HCEC 1CT (cell line): ENCODE data around the gene EXOSC6.
"Not testable (repeated sequence)": the region's sequence is repeated elsewhere in the genome, so short reads cannot be mapped to it uniquely, and the experiment has no call there.

Source experiments
- DNase-seq: peaks from one replicate; pipeline ENCODE4 v3.0.0-alpha.2; 2017

Gene EXOSC6

DNA sequence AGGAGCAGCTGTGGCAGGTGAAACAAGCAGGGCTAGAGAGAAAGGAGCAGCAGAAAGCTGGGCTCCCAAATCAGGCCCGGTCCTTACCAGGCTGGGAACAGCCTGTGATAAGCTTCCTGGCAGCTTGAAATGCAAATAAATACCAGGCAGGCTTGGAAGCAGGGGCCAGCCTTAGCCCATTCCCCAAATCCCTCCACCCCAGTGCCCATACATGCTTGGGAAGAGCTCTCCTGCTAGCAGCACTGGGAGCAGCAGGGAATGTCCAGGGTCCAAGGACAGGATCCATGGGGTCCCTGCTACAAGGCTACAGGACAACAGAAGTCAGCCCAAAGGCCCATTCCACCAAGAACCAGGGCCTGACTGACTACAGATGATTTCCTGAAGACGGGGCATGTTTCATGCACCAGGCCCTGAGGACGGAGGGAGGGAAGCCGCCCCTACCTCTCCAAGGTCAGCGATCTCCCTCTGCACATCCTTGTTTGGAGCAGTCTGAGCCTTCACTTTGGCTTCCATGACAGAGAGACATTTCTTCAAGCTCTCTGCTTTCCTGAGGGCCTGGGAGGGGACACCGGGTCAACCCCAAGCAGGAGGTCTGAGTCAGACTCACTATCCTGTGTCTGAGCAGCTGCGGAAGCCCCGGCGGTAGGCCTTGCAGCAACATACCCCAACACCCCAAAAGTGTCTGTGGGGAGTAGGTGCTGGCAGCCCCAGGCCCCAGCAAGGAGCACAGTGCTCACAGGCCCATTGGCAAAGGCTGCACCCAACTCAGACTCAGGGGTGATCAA is 2.6 kb upstream of the EXOSC6 start:
- no peak for DNase-seq

DNA sequence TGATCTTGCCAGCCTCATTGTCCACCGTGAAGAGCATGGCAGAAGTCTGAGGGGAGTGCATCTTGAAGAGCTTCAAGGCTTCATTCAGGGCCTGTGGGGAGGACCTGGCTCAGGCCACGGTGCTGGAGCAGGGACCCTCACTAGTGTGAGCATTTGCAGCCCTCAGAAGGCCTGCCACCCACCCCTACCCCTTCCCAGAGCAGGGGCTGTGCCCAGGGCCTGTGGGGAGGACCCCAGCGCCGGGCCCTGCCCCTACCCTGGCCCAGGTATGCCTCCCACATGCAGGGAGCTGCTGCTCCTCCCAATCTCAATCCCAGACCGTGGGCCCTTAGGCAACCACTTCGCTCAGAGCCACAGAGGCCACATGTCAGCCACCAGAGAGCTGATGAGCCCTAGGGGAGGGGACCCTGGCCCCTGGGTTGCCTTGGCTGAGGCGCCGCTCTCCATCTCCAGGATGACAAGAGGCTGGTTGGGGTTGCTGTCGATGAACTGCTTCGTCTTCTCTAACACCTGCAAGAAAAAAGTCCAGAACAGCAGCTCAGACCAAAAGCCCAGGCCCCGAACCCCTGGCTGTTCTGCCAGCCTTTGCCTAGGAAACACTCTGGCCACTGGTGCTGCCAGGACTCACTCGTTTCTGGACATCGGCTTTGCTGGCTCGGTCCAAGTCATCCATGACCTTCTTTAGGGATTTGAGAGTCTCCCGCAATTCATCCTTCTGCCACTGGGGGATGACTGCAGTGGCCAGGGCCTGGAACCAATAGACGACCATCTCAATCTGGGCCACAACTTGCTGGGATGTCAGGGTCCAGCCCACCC is 1.8 kb upstream of the EXOSC6 start:
- DNase-seq, result peak; percentile 25

DNA sequence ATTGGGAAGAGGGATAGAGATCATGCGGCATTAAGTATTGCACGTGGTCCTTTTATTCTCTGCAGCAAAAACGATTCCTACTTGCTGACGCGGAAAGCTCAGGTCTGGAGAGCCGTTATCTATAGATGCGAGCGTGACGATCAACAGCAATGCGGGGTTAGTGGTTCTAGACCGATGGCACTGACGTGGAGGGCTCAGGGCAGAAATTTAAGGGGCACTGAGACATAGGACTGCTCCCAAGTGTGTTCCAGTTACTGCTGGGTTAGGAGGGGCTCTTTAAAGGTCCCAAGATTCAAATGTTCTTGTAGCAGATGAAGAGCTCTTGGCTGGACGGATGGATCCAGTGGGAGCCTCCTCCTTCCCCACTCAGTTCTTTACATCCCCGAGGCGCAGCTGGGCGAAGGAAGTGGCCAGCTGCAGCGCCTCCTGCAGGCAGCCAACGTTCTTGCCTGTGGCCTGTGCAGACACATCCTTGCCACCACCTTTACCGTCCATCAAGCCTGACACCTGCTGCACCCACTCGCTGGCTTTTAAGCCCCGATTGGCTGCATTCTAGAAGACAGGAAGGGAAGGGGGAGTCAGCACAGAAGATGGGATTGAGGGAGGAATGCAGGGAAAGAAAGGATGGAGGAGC is 732 bp upstream of the EXOSC6 start:
- no peak for DNase-seq

DNA sequence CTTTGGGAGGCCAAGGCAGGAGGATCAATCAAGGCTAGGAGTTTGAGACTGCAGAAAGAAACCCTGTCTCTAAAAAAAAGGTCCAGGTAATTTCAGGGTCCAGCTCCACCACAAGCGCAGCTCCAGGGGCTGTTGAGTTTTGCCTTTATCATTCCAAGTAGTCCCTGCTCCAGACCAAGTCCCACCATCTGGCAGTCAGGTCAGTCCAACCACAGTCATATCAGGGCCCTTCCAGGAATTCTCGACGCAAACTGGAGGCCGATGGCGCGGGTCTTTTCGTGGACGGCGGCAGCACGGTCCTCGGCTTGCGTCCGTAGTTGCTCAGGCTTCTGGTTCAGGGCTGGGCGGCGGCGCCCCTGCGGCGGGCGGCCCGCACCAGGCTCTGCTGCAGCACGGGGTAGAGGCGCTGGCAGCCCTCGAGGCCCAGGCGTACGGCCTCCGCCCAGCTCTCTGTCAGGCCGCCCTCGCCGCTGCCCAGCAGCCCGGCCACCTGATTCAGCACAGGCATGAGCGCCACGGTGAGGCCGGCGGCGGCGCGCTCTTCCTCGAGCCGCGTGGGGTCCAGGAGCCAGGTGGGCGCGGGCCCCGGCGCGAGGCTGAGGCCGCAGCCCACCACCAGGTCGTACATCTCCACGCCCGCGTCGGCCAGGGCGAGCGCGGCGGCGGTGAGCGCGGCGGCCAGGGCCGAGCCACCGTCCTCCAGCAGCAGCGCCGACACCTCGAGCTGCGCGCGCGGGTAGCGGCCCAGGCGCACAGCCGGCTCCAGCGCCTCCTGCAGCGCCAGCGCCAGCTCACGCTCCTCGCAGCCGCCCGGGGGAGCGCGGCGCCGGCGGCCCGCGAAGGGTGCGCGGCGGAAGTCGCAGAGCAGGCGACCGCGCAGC is 752 bp downstream of the EXOSC6 start:
- peak; percentile 55 for DNase-seq

DNA sequence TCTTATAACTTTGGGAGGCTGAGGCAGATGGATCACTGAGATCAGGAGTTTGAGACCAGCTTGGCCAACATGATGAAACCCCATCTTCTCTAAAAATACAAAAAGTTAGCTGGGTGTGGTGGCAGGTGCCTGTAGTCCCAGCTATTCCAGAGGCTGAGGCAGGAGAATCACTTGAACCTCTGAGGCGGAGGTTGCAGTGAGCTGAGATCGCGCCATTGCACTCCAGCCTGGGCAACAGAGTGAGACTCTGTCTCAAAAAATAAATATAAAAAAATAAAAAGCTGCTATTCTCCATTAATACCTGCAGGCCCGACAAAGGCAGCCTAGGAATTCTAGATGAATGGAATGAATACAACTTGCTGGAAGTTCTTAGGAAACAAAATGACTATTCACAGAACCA is 2.0 kb downstream of the EXOSC6 start:
- not testable (repeated sequence) for DNase-seq

DNA sequence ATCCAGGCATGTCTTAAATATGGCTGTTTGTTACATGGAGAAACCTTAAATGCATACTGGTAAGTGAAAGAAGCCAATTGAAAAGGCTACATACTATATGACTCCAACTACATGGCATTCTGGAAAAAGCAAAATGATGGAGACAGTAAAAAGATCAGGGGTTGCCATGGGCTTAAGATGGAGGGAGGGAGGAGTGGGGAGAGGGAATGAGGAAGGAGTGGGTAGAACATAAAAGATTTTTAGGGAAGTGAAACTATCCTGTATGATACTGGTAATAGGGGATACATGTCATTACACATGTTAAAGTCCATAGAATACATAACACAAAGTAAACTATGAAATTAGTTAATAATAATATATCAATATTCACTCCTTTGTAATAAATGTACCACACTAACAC is 13.0 kb downstream of the EXOSC6 start:
- DNase-seq, result not testable (repeated sequence)

DNA sequence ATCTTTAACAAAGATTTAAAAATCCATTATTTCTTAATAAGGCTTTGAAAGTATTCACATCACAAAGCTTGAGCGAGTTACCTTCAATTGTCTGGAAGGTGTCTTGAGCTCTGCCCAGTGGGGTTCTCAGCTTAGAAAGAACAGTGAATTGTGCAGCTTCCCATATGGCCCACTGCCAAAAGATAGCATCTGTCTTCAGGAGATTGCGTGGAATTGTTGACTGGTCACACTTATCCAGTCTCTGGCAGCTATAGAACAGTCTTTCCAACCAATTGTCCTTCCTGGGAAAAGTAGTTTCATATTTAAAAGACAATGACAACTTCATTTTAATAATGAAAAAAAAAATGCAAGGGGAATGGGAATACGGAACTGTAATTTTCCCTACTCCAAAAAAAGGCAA is 19.9 kb downstream of the EXOSC6 start:
- DNase-seq, result not testable (repeated sequence)

DNA sequence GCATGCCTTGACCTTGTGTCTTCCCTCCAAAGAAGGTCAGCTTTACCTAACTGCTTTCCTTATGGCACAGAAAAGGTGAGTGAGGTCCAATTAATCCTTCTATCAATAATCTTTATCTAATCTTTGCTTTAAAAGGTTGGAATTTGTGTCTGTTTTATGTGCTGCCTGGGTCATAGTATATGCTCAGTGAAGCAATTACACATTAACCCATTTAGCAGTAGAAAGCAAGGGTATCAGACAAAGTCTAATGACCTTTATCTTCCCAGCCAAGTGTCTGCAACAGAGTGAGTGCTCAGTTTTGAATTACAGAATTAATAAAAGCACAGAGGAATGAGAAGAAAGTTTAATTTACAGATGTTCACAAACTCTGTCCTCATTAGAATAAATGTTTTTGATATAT is 25.7 kb downstream of the EXOSC6 start:
- DNase-seq, result not testable (repeated sequence)

DNA sequence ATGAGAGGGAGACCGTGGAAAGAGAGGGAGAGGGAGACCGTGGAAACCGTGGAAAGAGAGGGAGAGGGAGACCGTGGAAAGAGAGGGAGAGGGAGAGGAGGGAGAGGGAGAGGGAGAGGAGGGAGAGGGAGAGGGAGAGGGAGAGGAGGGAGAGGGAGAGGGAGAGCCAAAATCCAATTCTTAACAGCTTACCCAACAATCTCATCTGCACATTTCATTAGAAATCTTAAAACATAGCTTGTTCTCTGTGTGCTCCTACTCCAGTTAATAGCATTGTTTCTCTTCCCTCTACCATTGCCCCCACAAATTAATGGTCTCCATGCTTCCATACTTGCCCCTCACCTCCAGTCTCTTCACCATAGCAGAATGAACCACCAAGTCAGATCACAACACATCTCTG is 26.3 kb downstream of the EXOSC6 start:
- not testable (repeated sequence) for DNase-seq

DNA sequence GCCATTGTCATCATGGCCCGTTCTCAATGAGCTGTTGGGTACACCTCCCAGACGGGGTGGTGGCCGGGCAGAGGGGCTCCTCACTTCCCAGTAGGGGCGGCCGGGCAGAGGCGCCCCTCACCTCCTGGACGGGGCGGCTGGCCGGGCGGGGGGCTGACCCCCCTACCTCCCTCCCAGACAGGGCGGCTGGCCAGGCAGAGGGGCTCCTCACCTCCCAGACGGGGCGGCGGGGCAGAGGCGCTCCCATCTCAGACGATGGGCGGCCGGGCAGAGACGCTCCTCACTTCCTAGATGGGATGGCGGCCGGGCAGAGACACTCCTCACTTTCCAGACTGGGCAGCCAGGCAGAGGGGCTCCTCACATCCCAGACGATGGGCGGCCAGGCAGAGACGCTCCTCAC is 27.1 kb downstream of the EXOSC6 start:
- not testable (repeated sequence) for DNase-seq

DNA sequence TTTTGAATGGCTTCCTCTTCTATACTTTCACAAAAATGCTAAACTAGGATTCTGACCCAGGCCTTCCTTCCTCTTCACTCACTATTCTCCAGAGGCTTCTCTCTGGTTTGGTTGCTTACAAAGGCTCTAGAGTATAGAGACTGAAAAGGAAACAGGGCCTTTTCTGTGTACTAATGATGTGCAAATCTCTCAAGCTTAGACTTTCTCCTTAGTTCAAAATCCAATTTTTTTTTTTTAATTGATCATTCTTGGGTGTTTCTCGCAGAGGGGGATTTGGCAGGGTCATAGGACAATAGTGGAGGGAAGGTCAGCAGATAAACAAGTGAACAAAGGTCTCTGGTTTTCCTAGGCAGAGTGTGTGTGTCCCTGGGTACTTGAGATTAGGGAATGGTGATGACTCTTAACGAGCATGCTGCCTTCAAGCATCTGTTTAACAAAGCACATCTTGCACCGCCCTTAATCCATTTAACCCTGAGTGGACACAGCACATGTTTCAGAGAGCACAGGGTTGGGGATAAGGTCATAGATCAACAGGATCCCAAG is 27.7 kb downstream of the EXOSC6 start:
- DNase-seq, result not testable (repeated sequence)

DNA sequence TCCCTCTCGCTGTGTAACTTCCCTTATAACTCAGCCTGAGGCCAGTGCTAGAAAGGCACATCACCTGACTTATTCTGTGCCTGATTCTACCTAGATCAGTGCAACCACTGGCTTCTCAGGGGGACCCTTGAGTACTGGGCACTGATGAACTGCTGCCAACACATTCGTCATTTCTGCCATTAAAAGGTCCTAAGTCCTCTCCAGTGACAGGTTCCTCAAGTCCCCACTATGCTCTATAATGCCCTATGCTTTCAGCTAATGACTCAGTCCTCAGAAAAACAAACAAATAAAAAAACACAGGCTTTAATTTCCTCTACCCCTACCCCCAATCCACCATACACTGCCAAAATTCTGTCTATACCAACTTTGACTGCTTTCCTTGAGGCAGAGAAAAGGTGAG is 28.5 kb downstream of the EXOSC6 start:
- not testable (repeated sequence) for DNase-seq

DNA sequence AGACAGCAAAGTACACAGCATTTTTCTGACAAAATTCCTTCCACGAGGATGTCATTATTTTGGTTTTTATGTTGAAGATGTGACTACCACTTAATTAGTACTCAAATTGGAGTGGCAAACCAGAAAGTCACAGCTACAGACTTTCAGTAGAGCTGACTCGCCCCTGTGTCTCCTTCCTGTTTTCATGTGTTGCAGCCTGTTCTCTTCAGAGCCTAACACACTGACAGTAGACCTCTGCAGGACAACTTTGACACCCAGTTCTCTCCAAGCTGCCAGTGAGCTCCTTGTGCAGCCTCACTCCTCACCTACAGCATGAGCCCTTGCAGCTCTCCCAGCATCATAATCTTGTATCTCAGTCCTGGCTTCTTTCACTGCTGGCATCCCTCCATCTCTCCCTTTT is 29.2 kb downstream of the EXOSC6 start:
- DNase-seq, result not testable (repeated sequence)

DNA sequence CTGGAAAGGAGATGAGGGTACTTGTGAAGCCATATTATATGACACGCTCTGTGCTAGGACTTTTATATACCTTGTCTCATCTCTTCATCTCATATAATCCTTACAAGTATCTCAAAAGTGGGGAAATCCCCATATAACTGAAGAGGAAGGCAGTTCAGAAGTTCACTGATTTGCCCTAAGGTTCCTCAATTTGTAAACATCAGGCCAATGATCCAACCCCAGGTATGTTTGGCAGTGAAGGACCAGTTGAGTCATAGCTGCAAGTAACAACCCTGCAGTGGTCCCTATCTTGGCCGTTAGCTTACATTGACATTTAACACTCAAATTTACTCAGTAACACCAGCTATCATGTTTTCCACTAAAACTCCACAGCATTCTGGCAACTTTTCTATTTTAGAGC is 33.2 kb downstream of the EXOSC6 start:
- DNase-seq, result not testable (repeated sequence)

DNA sequence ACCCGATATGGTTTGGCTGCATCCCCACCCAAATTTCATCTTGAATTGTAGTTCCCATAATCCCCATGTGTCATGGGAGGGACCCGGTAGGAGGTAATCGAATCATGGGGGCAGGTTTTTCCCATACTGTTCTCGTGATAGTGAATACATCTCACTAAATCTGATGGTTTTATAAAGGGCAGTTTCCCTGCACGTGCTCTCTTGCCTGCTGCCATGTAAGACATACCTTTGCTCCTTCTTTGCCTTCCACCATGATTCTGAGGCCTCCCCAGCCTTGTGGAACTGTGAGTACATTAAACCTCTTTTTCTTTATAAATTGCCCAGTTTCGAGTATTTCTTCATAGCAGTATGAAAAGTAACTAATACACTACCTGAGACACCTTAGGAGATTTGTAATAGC is 45.4 kb downstream of the EXOSC6 start:
- not testable (repeated sequence) for DNase-seq

DNA sequence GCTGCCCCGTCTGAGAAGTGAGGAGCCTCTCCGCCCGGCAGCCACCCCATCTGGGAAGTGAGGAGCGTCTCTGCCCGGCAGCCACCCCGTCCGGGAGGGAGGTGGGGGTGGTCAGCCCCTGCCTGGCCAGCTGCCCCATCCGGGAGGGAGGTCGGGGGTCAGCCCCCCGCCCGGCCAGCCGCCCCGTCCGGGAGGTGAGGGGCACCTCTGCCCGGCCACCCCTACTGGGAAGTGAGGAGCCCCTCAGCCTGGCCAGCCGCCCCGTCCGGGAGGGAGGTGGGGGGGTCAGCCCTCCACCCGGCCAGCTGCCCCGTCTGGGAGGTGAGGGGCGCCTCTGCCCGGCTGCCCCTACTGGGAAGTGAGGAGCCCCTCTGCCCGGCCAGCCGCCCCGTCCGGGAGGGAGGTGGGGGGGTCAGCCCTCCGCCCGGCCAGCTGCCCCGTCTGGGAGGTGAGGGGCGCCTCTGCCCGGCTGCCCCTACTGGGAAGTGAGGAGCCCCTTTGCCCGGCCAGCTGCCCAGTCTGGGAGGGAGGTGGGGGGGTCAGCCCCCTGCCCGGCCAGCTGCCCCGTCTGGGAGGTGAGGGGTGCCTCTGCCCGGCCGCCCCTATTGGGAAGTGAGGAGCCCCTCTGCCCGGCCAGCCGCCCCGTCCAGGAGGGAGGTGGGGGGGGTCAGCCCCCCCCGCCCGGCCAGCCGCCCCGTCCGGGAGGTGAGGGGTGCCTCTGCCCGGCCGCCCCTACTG is 46.9 kb downstream of the EXOSC6 start:
- DNase-seq, result not testable (repeated sequence)

DNA sequence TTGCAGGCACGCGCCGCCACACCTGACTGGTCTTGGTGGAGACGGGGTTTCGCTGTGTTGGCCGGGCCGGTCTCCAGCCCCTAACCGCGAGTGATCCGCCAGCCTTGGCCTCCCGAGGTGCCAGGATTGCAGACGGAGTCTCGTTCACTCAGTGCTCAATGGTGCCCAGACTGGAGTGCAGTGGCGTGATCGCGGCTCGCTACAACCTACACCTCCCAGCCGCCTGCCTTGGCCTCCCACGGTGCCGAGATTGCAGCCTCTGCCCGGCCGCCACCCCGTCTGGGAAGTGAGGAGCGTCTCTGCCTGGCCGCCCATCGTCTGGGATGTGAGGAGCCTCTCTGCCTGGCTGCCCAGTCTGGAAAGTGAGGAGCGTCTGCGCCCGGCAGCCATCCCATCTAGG is 47.7 kb downstream of the EXOSC6 start:
- not testable (repeated sequence) for DNase-seq

DNA sequence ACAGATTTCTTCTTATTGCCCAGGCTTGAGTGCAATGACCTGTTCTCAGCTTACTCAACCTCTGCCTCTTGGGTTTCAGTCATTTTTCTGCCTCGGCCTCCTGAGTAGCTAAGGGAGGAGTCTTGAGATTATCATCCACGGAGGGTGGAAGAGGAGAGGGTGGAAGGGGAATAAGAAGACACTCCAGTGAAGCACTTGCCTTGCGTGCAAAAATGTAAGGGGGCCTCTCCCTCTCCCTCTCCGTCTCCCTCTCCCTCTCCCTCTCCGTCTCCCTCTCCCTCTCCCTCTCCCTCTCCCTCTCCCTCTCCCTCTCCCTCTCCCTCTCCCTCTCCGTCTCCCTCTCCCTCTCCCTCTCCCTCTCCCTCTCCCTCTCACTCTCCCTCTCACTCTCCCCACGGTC is 48.2 kb downstream of the EXOSC6 start:
- DNase-seq, result not testable (repeated sequence)

DNA sequence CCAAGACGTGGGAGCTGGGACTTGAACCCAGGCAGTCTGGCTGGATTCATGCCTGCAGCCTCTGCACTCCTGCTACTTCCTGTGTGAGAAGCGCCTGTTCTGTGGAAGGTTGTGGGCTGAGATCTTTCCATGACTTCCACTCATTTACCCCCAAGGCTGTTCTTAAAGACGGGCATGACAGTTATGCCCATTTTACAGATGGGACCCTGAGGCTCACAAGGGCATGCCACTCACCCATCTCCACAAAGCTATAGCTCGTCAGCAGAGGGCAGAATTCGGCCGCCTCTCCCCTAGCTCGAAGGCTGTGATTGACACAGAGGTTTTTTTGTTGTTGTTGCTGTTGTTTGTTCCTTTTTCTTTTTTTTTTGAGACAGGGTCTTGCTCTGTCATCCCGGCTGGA is 51.7 kb downstream of the EXOSC6 start:
- DNase-seq, result not testable (repeated sequence)

DNA sequence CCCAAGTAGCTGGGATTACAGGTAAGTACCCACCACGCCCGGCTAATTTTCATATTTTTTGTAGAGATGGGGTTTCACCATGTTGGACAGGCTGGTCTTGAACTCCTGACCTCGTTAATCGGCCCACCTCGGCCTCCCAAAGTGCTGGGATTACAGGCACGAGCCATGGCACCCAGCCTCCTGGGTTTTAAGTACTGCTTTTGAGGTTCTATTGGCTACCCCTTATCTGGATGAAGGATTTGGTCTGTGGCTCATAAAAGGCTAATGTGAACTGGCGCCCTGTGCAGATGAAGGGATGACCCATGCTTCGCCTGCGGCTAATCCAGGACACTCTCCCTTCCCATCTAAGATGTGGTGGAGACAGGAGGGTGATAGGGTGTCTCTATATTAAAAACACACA is 52.6 kb downstream of the EXOSC6 start:
- peak; percentile 0 for DNase-seq

DNA sequence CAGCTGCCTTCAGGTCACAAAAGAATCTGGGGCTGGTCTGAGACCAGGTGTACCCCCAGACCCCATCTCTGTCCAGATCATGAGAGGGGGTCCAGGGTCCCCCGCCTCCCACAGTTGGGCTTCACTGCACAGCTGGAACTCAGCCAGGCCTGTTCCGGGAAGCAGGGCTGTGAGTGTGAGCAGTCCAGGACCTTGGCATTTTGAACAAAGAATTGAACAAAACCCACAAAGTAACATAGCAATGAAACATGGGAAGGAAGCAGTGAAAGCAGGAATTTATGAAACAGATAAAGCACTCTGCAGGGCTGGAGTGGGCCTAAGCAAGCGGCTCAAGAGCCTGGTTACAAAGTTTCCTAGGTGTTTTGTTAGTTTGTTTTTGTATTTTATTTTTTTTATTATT is 53.1 kb downstream of the EXOSC6 start:
- not testable (repeated sequence) for DNase-seq

DNA sequence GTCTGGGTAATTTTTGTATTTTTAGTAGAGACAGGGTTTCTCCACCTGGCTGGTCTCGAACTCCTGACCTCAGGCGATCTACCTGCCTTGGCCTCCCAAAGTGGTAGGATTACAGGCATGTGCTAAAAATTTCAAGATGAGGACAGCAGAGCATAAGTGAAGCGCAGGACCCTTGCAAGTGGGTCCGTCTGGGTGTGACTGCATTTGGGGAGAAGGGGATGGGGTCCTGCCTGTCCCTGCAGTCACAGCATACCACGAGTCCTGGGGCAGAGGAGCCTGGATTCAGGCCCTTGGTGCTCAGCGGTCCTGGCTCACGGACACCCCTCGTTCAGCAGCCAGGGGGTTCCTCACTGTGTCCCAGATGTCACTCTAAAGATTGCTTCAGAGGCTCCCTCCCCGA is 53.5 kb downstream of the EXOSC6 start:
- DNase-seq, result not testable (repeated sequence)
